Type B pancreatic cell (in vitro differentiated cells): Measurements from ENCODE around the gene ALDOB. TPM values are rescaled to one million over a fixed set of nuclear protein-coding genes. Genes with fewer than 3 reads are reported as not detected.

Experiments
- DNase-seq: peaks from one replicate; pipeline ENCODE4 v3.0.0; 2021; ENCODE audit warnings: mixed read lengths; ENCODE audit not compliant: unreplicated experiment; ENCODE audit errors: extremely low spot score
- H3K27ac Mint-ChIP-seq: 2 replicates; pipeline ENCODE4 v1.8.0; 2021; ENCODE audit warnings: mild to moderate bottlenecking, mixed read lengths
- H3K27me3 Mint-ChIP-seq: 2 replicates; pipeline ENCODE4 v1.8.0; 2021; ENCODE audit warnings: mixed read lengths
- H3K36me3 Mint-ChIP-seq: 2 replicates; pipeline ENCODE4 v1.8.0; 2021; ENCODE audit warnings: mixed read lengths
- H3K4me1 Mint-ChIP-seq: one replicate; pipeline ENCODE4 v1.8.0; 2021; ENCODE audit warnings: mixed read lengths; ENCODE audit not compliant: unreplicated experiment
- H3K4me3 Mint-ChIP-seq: 2 replicates; pipeline ENCODE4 v1.8.0; 2021; ENCODE audit warnings: mild to moderate bottlenecking, mixed read lengths
- H3K9me3 Mint-ChIP-seq: 2 replicates; pipeline ENCODE4 v1.8.0; 2021; ENCODE audit warnings: mixed read lengths
- CTCF ChIP-seq: fragments of 200-600 bp; sonication (generic); conservative IDR thresholded peaks from 2 replicates; pipeline ENCODE4 v1.5.0; 2021; ENCODE audit warnings: antibody characterized with exemption, mild to moderate bottlenecking
- total RNA-seq: library from RNA; stranded (reverse); gene quantifications from 2 replicates; pipeline ENCODE4 v1.2.1, GENCODE V29; 2021; ENCODE audit warnings: low replicate concordance

Gene ALDOB
- total RNA-seq, 1 donor from 2014 or later = 30.5 TPM

- TF ChIP-seq CTCF = no peak
- H3K27ac Mint-ChIP-seq = no peak overlapping the region
- H3K9me3 Mint-ChIP-seq = peaks cover 5% of the 10 kb centered on the region
- DNase-seq = no peak
- no peak overlapping the region for H3K4me3 Mint-ChIP-seq
- H3K4me1 Mint-ChIP-seq = peaks cover 5% of the 10 kb centered on the region
- no peaks in the 10 kb centered on the region for H3K27me3 Mint-ChIP-seq
- peaks cover 20% of the 10 kb centered on the region for H3K36me3 Mint-ChIP-seq
These were observed 18.2 kb downstream of the ALDOB start for GRCh38 chr9:101417389-101417788.

GRCh38 chr9:101415578-101415977 is 20.0 kb downstream of the ALDOB start:
- no peaks in the 10 kb centered on the region for H3K4me1 Mint-ChIP-seq
- H3K27ac Mint-ChIP-seq = no peak overlapping the region
- H3K36me3 Mint-ChIP-seq = peaks cover 24% of the 10 kb centered on the region
- no peak overlapping the region for H3K4me3 Mint-ChIP-seq
- peaks cover 5% of the 10 kb centered on the region for H3K9me3 Mint-ChIP-seq
- H3K27me3 Mint-ChIP-seq = no peaks in the 10 kb centered on the region
- no peak for TF ChIP-seq CTCF
- DNase-seq = no peak

- Mint-ChIP-seq H3K27me3 (no peaks in the 10 kb centered on the region), H3K36me3 (peaks cover 29% of the 10 kb centered on the region), H3K27ac (no peak overlapping the region), H3K4me1 (no peaks in the 10 kb centered on the region), H3K4me3 (no peak overlapping the region), H3K9me3 (peaks cover 5% of the 10 kb centered on the region)
- no peak for TF ChIP-seq CTCF
- DNase-seq = no peak
These were observed 20.7 kb downstream of the ALDOB start for GRCh38 chr9:101414839-101415238.

GRCh38 chr9:101409079-101409477 is 26.5 kb downstream of the ALDOB start:
- TF ChIP-seq CTCF = no peak
- Mint-ChIP-seq H3K36me3 (peaks cover 79% of the 10 kb centered on the region), H3K4me3 (no peak overlapping the region), H3K4me1 (no peaks in the 10 kb centered on the region), H3K9me3 (peaks cover 41% of the 10 kb centered on the region), H3K27ac (no peak overlapping the region), H3K27me3 (no peaks in the 10 kb centered on the region)
- no peak for DNase-seq

GRCh38 chr9:101408374-101409078 is 27.0 kb downstream of the ALDOB start:
- Mint-ChIP-seq H3K27me3 (no peaks in the 10 kb centered on the region), H3K36me3 (peaks cover 81% of the 10 kb centered on the region), H3K4me1 (no peaks in the 10 kb centered on the region), H3K27ac (no peak overlapping the region), H3K9me3 (peaks cover 43% of the 10 kb centered on the region), H3K4me3 (no peak overlapping the region)
- TF ChIP-seq CTCF = no peak
- DNase-seq = no peak
